Dermis microvascular lymphatic vessel endothelial cell (primary cell): ENCODE results near the gene SNAP47. TPM values are rescaled to one million over a fixed set of nuclear protein-coding genes. Genes with fewer than 3 reads are reported as not detected.

Experiments
- DNase-seq, 2 donors: peaks; one replicate each; pipeline versions ENCODE4 v3.0.0 to v3.0.0-alpha.2; 2010; ENCODE audit warnings: low read depth in 2 of 2
- total RNA-seq: library from RNA; depleted of rRNA; stranded (reverse); fragments of >200 nt; gene quantifications from 2 replicates; pipeline ENCODE4 v1.2.1, GENCODE V29; 2014

The SNAP47 gene
- total RNA-seq, 1 donor from 2014 or later = 27.6 TPM

- DNase-seq = no peak
Observed at GRCh38 chr1:227795732-227796131, 60.5 kb downstream of the SNAP47 start.

GRCh38 chr1:227796359-227796915 is 61.2 kb downstream of the SNAP47 start:
- no peak for DNase-seq

- DNase-seq = no peak
Observed at GRCh38 chr1:227797144-227797543, 61.9 kb downstream of the SNAP47 start.

- DNase-seq = no peak
Observed at GRCh38 chr1:227797625-227798024, 62.4 kb downstream of the SNAP47 start.

GRCh38 chr1:227798078-227798802 is 63.0 kb downstream of the SNAP47 start:
- DNase-seq = no peak

- no peak for DNase-seq
Observed at GRCh38 chr1:227799756-227800155, 64.5 kb downstream of the SNAP47 start.

- no peak for DNase-seq
Observed at GRCh38 chr1:227803933-227804332, 68.7 kb downstream of the SNAP47 start.

- DNase-seq = peak in 1 of 2 donors; percentile 15
Observed at GRCh38 chr1:227805606-227806197, 70.5 kb downstream of the SNAP47 start.

- DNase-seq = no peak
Observed at GRCh38 chr1:227808566-227808965, 73.3 kb downstream of the SNAP47 start.

GRCh38 chr1:227809026-227809425 is 73.8 kb downstream of the SNAP47 start:
- DNase-seq = no peak

- DNase-seq = no peak
Observed at GRCh38 chr1:227813962-227814361, 78.7 kb downstream of the SNAP47 start.

- no peak for DNase-seq
Observed at GRCh38 chr1:227815468-227816409, 80.5 kb downstream of the SNAP47 start, which contains the start of gene PRSS38. Gene PRSS38, plus strand, starts transcription at chr1:227815675. Its CDS starts 42 bp downstream, at chr1:227815717.

- no peak for DNase-seq
Observed at GRCh38 chr1:227816750-227817446, 81.7 kb downstream of the SNAP47 start.

GRCh38 chr1:227823537-227823936 is 88.3 kb downstream of the SNAP47 start:
- no peak for DNase-seq

GRCh38 chr1:227824204-227824603 is 89.0 kb downstream of the SNAP47 start:
- no peak for DNase-seq

- DNase-seq = no peak
Observed at GRCh38 chr1:227828786-227829185, 93.6 kb downstream of the SNAP47 start.

Other genes starting within 250 kb of the SNAP47 start
- gene ZNF678, start 171.9 kb upstream of the SNAP47 start, total RNA-seq = 11.0 and 11.8 TPM in 2 replicates
- gene JMJD4, start 133 bp upstream of the SNAP47 start, total RNA-seq = 15.9 and 29.5 TPM in 2 replicates
- not detected in 2 replicates for gene PRSS38, start 80.2 kb downstream of the SNAP47 start, total RNA-seq
- gene WNT9A, start 212.5 kb downstream of the SNAP47 start, total RNA-seq = 0.64 and 0.76 TPM in 2 replicates